Eye (tissue), 1 donor: ENCODE data around the gene ALOX12.
"Not testable (repeated sequence)": the region's sequence is repeated elsewhere in the genome, so short reads cannot be mapped to it uniquely, and the experiment has no call there.

Experiments used
- DNase-seq: peaks from one replicate; pipeline ENCODE4 v3.0.0-alpha.2; 2015

ALOX12 gene, protein sequence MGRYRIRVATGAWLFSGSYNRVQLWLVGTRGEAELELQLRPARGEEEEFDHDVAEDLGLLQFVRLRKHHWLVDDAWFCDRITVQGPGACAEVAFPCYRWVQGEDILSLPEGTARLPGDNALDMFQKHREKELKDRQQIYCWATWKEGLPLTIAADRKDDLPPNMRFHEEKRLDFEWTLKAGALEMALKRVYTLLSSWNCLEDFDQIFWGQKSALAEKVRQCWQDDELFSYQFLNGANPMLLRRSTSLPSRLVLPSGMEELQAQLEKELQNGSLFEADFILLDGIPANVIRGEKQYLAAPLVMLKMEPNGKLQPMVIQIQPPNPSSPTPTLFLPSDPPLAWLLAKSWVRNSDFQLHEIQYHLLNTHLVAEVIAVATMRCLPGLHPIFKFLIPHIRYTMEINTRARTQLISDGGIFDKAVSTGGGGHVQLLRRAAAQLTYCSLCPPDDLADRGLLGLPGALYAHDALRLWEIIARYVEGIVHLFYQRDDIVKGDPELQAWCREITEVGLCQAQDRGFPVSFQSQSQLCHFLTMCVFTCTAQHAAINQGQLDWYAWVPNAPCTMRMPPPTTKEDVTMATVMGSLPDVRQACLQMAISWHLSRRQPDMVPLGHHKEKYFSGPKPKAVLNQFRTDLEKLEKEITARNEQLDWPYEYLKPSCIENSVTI

DNA sequence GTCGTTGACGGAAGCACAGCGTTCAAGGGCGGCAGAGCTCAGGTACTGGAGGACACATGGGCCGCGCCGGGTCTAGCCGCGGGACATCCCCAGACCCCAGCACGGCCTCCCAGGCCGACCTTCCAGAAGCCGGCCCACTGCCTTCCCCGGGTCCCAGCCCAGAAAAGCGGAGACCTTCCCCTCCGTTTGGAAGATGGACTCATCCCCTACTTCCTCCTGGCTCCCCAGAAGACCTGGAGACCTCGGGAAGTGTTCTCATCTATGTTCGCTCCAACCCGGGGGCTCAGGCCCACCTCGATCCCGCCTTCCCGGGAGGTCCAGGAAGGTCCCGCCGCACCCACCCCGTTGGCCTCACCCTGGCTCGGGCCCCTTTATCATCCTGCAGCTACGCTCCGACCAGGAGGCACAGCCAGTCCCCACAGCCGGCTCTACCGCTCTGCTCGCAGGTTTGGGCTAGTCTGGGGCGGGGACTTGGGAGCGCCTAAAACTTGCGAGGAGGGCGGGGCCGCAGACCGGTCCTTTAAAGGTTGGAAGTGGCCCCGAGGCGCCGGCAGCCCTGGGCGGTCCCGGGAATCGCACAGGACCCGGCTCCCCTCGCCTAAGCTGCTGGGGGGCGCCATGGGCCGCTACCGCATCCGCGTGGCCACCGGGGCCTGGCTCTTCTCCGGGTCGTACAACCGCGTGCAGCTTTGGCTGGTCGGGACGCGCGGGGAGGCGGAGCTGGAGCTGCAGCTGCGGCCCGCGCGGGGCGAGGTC is at the start of gene ALOX12:
ALOX12 (plus strand) TSS at position 550 of the 756 bp plus-strand sequence; CDS start at position 619, 69 bp downstream.
- DNase-seq, result peak; percentile 57

DNA sequence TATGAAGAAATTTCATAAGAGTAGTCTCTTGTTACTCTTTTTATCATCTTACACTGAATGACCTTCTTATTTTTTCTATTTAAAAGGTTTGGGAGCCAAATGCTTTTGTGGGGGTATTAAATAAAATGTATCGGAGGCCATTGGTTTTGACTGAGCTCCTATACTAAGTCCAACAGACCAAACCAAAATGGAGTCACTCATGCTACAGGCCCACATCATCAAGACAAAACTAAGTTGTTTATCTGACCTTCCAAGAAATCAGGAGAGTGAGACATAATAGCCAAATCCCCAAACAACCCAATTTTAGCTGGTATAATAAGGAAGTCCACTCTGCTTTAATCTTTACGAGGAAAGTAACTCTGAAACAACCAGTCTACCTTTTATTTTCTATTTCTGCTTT is 48.1 kb upstream of the ALOX12 start:
- DNase-seq, result no peak

DNA sequence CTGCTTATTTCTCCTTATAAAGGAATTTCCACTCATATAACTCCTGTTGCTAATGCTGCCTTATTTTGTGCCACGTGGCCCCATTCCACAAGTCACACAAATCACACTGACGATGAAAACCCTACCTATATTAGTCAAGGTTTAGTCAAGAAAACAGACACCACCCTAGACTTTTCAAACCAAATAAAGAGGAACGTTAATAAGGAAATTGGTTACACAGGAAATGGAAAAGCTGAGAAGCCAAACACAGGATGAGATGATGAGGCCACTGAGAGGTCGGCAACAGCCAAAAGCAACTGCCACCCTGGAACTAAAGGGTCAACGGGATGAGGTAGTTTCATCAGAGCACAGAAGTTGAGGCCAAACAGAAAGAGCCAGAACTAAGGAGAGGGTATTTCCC is 47.3 kb upstream of the ALOX12 start:
- no peak for DNase-seq

DNA sequence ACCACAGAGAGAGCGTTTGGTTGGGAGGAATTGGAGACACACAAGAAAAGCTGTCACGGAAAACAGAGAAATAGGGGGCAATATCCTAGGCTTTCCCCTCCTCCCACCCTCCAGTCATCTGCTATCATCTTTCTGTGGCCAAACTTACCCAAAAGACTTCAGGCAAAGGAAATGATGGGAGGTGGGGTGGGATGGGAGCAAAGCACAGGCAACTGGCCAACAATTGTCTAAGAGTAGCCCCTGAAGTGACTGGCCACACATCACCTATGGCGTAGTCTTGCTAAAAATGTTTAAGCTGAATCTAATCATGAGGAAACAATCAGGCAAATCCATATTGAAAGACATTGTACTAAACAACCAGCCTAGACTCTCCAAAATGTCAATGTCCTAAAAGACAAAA is 46.9 kb upstream of the ALOX12 start:
- DNase-seq, result no peak

DNA sequence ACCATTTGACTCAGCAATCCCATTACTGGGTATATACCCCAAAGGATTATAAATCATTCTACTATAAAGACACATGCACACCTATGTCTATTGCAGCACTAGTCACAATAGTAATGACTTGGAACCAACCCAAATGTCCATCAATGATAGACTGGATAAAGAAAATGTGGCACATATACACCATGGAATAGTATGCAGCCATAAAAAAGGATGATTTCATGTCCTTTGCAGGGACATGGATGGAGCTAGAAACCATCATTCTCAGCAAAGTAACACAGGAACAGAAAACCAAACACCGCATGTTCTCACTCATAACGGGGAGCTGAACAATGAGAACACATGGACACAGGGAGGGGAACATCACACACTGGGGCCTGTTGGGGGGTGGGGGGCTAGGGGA is 44.9 kb upstream of the ALOX12 start:
- DNase-seq, result not testable (repeated sequence)

DNA sequence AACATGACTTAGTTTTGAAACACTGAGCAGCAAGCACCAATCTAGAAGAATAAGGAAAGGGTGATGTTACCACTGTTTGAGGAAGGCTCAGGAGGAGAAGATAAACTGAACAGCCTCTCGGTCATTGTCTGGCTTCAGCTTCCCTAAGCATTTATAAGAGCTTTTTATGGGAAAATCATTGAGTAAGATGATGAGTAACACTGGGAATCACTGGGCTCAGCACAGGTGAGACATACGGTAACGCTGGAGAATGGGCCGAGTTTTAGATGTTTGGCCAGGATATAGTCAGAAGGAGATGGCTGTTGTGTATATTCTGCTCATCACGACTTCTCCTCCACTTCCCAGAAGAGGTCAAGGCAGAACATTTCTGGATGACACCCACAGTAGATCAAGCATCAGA is 42.2 kb upstream of the ALOX12 start:
- DNase-seq, result no peak

DNA sequence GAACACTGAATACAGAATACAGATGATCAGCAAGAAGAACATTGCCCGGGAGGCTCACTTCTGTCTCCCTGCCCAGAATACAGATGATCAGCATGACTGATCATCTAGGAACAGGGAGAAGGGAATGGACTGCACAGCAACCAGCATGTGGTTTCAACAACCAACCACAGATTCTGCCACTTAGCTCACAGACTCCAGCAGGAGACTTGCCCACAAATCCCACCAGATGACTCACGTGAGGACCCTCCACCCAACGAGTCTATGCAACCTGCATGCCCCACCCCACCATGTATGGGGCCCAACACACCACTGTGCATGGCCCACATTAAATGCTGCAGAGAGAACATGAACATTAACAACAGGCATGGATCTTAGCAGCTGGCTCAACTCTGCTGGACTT is 36.1 kb upstream of the ALOX12 start:
- DNase-seq, result no peak

DNA sequence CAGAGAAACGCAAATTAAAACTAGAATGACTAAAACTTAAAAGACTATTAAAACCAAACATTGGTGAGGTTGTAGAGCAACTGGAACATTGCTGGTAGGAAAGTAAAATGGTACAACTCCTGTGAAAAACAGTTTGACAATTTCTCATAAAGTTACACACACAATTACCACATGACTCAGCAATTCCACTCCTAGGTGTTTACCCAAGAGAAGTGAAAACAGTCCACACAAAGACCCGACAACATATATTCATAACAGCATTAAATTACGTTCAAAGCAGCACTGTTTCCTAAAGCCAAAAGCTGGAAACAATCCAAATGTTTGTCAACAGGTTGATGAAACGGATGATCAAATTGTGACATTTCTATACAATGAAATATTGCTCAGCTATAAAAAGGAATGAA is 26.5 kb upstream of the ALOX12 start:
- no peak for DNase-seq

DNA sequence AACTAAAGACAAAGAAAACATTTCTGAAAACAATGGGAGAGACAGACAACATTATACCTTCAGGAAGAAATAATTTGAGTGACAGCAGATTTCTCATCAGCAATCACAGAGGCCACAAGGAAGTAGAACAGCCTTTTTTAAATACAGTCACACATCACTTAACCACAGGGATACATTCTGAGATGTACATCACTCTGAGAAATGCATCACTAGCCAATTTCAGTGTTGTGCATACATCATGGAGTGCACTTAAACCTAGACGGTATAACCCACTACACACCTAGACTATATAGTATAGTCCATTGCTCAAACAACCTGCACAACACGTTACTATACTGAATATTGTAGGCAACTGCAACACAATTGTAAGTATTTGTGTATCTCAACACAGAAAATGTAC is 24.9 kb upstream of the ALOX12 start:
- no peak for DNase-seq

DNA sequence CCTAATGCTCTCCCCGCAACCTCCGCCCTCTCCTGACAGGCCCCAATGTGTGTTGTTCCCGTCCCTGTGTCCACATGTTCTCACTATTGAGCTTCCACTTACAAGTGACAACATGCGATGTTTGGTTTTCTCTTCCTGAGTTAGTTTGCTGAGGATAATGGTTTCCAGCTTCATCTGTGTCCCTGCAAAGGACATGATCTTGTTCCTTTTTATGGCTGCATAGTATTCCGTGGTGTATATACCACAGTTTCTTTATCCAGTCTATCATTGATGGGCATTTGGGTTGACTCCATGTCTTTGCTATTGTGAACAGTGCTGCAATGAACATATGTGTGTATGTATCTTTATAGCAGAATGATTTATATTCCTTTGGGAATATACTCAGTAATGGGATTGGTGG is 16.4 kb upstream of the ALOX12 start:
- not testable (repeated sequence) for DNase-seq

DNA sequence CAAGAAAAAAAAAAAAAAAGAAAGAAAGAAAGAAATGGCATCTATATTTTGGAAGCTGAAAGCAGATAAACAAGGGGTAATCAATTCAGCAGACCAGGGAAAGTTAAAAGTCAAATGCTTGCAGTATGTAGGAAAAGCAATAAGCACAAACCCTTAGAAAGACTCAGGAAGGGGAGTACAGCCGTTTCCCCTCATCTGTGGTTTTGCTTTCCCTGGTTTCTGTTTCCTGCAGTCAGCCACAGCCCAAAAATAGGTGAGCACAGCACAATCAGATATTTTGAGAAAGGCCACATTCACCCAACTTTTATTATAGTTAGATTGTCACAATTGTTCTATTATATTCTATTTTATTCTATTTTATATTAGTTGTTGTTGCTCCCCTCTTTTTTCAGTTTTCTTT is 14.4 kb upstream of the ALOX12 start:
- DNase-seq, result no peak

DNA sequence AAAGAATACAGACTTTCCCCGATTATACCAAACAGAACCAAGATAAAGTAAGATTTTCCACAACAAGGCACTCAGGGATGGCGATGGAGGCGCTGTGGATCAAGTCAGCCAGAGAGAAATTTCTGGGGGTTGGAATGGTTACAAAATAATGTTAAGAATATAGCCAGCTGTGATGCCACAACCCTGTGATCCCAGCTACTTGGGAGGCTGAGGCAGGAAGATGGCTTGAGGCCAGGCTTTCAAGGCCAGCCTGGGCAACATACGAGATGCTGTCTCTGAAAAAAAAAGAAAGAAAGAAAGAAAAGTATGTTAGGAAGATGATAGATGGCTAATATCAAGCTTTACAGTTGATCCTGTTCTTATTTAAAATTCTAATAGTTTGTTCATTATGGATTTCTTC is 10.6 kb upstream of the ALOX12 start:
- no peak for DNase-seq

DNA sequence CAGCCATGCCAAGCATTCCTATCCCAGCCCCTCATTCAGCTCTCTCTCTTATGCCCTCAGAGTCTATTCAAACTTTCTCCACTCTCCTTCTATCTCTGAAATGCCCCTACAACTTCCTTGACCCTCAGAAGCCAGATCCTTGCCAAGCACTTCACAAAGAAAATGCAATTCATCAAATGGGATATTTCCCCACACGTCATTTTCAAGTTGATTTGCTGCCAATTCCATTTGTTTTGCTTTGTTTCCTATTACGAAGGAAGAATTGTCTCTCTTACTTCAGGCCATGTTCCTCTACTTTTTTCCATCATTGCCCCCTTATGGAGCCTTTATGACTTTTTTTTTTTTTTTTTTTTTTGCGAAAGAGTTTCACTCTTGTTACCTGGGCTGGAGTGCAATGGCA is 9.2 kb upstream of the ALOX12 start:
- no peak for DNase-seq

DNA sequence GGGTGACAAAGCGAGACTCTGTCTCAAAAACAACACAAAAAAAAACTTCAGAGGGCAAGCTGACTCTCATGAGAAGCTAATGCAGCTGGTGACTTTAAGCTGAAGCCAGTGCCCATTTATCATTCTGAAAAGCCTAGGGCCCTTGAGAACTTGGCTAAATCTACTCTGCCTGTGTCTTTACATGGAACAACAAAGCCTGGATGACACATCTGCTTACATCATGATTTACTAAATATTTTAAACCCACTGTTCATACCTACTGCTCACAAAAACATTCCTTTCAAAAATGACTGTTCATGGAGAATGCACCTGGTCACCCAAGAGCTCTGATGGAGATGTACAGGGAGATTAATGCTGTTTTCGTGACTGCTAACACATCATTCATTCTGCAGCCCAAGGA is 6.1 kb upstream of the ALOX12 start:
- no peak for DNase-seq

DNA sequence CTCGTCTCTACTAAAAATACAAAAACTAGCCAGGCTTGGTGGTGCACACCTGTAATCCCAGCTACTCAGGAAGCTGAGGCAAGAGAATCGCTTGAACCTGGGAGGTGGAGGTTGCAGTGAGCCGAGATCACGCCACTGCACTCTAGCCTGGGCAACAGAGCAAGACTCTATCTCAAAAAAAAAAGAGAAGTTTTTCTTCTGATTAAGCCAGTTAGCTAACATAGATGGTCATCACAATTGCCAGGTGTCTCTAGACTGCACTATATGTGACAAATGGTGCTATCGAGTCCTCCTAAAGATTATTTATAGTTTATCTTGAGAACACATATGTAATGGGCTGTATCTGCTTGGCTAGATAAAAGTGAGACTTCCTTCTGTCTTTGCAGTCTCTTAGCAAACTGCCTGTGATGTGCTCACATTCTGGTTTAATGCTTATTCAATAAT is 2.2 kb upstream of the ALOX12 start:
- not testable (repeated sequence) for DNase-seq

DNA sequence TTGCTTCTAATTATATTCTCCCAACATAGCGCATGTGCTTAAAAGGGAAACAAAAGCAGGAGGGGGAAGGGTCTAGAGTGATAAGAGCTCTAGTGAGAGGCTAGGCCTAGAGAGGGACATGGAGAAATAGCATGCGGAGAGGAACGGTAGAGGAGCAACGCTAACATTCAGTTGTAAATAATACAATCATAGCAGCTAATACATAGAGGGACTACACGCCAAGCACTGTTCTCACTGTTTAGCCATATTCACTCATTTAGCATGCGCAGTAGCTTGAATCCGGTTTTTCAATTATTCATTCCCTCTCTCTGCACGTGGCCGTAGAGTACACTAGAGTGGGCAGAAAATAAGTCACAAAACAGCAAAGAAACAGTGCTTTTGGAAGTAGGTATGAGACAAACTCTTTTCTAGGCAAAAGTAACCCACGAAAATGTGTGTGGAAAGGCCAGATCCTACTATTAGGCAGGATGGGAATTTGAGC is 1.7 kb upstream of the ALOX12 start:
- no peak for DNase-seq

DNA sequence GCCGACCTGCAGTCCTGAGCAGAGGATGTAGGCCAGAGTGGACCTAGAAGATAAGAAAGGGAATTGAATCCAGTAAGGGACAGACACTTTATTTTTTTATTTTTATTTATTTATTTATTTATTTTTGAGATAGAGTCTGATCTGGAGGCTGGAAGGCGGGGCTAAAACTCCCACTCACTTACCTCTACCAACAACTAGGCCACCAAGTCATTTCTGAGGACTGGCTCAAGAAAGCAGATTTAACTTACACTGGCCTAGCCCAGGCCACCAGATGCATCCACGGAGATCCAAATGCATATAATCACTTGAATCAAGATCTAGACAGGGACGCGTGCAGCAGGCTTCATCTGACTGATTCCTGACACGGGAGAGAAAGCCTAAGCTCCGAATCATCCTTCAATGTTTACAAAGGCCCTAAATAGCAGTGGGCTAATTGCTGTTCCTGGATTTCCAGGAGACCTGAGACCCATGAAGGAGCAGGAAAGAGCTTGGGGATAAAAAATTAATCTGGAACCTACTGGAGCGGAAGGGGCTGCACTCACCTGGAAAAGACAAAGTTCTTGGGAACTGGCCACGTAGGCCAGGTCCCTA is 1.1 kb upstream of the ALOX12 start:
- no peak for DNase-seq

DNA sequence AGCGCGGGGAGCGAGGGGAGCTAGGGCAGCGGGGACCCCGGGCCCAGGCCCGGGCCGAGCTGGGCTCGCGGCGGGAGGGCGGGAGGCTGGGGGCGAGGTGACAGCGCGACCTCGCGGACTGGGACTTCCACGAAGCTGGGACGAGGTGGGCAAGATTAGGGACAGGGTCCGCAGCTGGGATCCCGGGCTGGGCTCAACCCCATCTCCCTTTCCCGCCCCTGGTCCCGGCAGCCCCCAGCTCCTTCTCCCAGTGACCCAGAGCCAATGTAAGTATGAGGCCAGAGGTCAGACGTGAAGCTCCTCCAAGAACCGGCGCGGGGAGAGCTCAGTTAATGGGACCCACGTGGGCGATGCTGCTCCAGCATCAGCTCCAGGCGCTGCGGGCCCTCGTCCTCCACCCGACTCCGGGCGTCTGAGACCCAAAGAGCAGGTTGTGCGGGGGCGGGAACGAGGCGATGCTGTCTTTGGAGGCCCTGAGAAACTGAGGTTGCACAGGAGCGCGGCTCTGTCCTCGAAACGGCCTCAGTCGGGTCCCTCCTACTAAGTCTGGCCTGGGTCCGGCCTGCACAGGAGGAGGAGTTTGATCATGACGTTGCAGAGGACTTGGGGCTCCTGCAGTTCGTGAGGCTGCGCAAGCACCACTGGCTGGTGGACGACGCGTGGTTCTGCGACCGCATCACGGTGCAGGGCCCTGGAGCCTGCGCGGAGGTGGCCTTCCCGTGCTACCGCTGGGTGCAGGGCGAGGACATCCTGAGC is 585 bp downstream of the ALOX12 start:
- peak; percentile 35 for DNase-seq

DNA sequence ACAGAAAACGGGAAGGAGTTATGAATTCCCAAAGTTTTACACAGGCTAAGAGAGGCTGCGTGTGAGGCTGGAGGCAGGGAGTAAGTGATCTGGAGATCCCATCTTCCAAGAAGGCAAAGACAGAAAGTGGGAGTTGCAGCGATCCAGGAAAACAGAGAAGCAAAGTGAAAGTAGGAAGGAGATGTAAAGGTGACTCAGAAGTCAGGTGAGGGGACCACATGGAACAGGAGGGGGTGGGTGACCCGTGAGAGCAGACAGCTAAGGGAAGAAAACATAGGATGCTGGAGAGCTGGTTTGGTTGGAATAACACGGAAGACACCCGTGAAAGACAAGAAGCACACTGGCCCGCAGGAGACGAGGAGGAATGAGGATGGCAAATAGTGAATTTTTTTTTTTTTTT is 1.3 kb downstream of the ALOX12 start:
- no peak for DNase-seq

DNA sequence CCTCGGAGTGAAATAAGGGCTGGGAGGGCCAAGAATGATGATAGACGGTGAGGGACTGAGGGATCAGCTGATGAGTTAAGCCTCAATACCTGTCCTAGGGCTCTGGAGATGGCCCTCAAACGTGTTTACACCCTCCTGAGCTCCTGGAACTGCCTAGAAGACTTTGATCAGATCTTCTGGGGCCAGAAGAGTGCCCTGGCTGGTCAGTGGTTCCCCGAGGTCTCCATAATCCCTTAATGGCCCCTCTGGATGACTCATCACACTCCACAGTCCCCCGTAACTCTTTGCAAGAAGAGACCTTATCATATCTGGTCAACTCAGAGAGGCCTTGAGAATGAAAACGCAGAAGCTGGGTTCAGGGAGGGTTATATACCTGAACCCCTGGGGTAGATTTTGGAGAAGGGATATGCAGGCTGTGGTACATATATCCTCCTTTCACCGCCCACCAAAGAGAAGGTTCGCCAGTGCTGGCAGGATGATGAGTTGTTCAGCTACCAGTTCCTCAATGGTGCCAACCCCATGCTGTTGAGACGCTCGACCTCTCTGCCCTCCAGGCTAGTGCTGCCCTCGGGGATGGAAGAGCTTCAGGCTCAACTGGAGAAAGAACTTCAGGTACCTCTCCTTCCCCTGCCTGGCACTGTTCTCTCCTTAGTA is 3.1 kb downstream of the ALOX12 start:
- no peak for DNase-seq

DNA sequence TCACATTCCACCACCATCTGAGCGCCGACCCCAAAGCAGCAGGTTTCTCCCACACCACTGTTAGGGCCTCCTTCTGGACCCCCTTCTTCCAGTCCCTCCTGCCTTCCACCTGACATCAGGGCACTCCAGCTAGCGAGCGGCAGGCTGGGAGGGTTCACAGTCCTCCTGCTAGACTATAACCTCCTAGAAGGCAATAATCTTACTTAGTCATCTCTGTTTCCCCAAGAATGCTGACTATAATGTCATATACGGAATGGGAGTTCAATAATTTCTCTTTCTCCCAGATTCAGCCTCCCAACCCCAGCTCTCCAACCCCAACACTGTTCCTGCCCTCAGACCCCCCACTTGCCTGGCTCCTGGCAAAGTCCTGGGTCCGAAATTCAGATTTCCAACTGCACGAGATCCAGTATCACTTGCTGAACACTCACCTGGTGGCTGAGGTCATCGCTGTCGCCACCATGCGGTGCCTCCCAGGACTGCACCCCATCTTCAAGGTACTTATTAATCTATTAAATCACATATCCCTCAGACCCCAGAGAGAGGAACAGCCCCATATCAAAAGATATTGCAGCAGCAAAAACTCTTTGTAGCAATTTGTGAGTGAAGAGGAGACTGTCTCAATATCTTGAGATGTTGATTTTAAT is 5.6 kb downstream of the ALOX12 start:
- DNase-seq, result peak; percentile 36
